Left lung (tissue), 10 donors: Measurements from ENCODE around the gene CCDC187. TPM values are rescaled to one million over a fixed set of nuclear protein-coding genes. Genes with fewer than 3 reads are reported as not detected.

ENCODE experiments used
- ATAC-seq: fragments of 200-7000 bp; cut with Tn5 transposase; one replicate; pipeline ENCODE4 v1.9.1; 2020; ENCODE audit warnings: moderate library complexity
- DNase-seq, 4 donors: peaks; one replicate each; pipeline ENCODE4 v3.0.0-alpha.2; 2013 to 2020
- H3K27ac ChIP-seq, 2 donors: fragments of 200-600 bp; sonication (generic) in 1 of 2; one replicate each; pipeline versions ENCODE4 v1.5.0 to v1.8.0; 2020 to 2021
- H3K27me3 ChIP-seq, 2 donors: fragments of 200-600 bp; sonication (generic) in 1 of 2; one replicate each; pipeline versions ENCODE4 v1.5.0 to v1.8.0; 2020 to 2021
- H3K36me3 ChIP-seq, 2 donors: fragments of 200-600 bp; sonication (generic) in 1 of 2; one replicate each; pipeline versions ENCODE4 v1.5.0 to v1.8.0; 2020 to 2021
- H3K4me1 ChIP-seq, 2 donors: fragments of 200-600 bp; one replicate each; pipeline ENCODE4 v1.8.0; 2021
- H3K4me3 ChIP-seq, 2 donors: fragments of 200-600 bp; sonication (generic) in 1 of 2; one replicate each; pipeline versions ENCODE4 v1.5.0 to v1.8.0; 2020 to 2021; ENCODE audit warnings: mild to moderate bottlenecking in 1 of 2
- H3K9me3 ChIP-seq, 2 donors: fragments of 200-600 bp; sonication (generic) in 1 of 2; one replicate each; pipeline versions ENCODE4 v1.5.0 to v1.8.0; 2020 to 2021
- intact Hi-C, 2 donors: fragments of 100-400 bp; cut with DNase I; formaldehyde crosslinking; loops; one replicate each; pipeline versions ENCODE4 v1.11.2 to v1.14.2; 2022
- polyA plus RNA-seq, 6 donors: library from polyadenylated mRNA; unstranded; fragments of 120-200 nt; gene quantifications; one replicate each; pipeline ENCODE4 v1.2.1, GENCODE V29; 2013; ENCODE audit not compliant: insufficient read length in 6 of 6
- total RNA-seq, 2 donors: library from RNA; stranded (reverse); fragmentation: NEBNext Ultra II Directional; extraction: Animal tissue kit (Norgen Biotek cat#: 25700); gene quantifications; one replicate each; pipeline ENCODE4 v1.2.1, GENCODE V29; 2021
- TF ChIP-seq, protein P1 (sequence below), 2 donors: fragments of 200-600 bp; sonication (generic) in 1 of 2; IDR thresholded peaks; one replicate each; pipeline versions ENCODE4 v1.5.0 to v1.8.0; 2021; ENCODE audit warnings: antibody characterized with exemption in 2 of 2
- donor health status: DM: no; HTN: yes; CAD: no.
- donor health status: DM: no; HTN: no; CAD: no.

CCDC187 gene
- total and polyA plus RNA-seq, 8 donors, result 0.47 to 3.0 (median 1.9) TPM

DNA sequence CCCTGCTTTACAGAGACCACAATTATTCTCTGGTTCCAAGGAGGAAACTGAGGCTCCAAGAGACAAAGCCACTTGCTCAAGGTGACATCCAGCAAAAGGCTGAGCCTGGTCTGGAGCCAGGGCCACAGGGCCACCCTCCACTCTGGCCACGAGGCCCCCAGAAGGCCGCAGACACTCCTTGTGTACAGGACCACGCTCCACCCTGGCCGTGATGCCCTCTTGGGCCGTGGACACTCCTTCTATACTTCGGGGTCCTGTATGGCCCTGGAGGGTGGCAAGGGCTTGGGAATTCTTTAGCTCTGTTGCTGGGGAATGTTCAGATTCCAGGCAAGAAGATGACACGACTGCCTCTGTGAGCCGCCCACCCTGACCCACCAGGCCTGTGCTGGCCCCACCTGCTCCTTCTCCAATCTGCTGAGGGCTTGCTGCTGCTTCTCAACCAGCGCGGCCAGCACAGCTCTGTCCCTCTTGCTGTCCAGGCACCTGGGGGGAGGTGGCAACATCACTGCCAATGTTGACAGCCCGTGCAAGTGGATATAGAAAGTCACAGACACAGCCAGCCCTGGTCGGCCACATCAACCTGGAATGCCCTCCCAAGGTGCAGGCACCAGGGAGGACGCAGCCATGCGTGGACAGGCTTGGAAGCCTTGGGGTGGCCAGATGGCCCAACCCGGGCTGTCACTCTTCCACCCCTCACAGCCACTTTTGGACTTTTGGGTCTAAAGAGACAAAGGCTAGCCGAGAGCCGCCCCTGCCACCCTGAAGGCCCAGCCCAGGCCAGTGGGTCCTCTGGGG is 38.1 kb downstream of the CCDC187 start:
- Histone ChIP-seq H3K36me3 (no peaks in the 10 kb centered on the region), H3K27ac (no peak overlapping the region), H3K9me3 (no peaks in the 10 kb centered on the region), H3K4me1 (peaks cover 5 to 9% of the 10 kb centered on the region in 2 donors), H3K27me3 (peaks cover 0 to 26% of the 10 kb centered on the region in 2 donors), H3K4me3 (no peak overlapping the region)
- TF ChIP-seq, protein P1, sequence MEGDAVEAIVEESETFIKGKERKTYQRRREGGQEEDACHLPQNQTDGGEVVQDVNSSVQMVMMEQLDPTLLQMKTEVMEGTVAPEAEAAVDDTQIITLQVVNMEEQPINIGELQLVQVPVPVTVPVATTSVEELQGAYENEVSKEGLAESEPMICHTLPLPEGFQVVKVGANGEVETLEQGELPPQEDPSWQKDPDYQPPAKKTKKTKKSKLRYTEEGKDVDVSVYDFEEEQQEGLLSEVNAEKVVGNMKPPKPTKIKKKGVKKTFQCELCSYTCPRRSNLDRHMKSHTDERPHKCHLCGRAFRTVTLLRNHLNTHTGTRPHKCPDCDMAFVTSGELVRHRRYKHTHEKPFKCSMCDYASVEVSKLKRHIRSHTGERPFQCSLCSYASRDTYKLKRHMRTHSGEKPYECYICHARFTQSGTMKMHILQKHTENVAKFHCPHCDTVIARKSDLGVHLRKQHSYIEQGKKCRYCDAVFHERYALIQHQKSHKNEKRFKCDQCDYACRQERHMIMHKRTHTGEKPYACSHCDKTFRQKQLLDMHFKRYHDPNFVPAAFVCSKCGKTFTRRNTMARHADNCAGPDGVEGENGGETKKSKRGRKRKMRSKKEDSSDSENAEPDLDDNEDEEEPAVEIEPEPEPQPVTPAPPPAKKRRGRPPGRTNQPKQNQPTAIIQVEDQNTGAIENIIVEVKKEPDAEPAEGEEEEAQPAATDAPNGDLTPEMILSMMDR (IDR thresholded peaks at IDR 0.05), result no peak
- no peak for ATAC-seq
- DNase-seq, result peak in 1 of 4 donors; percentile 62
- intact Hi-C loops, result no loop called here

DNA sequence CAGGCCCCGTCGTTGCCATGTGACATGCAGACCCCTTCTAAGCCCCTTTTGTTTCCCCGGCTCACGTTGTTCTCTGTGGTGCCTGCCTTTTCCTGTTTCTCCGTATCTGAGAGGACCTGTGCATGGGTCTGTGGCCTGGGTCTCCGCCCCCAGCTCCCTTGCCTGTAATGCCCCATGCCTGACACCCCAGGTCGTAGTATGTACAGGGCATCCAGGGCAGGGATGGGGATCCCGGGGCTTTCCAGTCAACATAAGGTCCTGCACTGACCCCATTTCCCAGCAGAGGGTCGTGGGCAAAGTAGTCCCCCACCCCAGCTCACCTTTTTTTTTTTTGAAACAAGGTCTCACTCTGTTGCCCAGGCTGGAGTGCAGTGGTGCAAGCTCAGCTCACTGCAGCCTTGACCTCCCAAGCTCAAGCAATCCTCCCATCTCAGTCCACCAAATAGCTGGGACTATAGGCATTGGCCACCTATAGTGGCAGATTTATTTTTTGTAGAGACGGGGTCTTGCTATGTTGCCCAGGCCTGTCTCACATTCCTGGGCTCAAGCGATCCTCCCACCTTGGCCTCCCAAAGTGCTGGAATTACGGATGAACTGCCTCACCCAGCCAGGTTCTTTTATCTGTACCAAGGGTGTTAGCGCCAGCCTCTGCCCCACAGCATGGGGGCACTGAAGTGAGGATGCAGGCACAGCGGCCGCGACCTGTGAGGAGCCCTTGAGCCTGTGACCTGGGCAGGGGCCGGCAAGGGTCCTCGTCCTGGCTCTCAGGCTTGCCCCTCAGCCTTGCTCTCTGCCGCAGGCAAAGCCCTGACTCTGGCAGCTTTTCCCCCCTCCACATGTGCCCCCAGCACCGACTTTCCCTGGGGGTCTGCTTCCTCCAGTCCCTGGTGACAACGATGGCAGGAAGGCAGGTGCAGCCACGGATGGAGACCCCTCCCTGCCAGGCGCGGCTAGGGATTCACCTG is 39.2 kb downstream of the CCDC187 start:
- TF ChIP-seq, protein P1 (IDR thresholded peaks at IDR 0.05), result no peak
- intact Hi-C loops, result no loop called here

DNA sequence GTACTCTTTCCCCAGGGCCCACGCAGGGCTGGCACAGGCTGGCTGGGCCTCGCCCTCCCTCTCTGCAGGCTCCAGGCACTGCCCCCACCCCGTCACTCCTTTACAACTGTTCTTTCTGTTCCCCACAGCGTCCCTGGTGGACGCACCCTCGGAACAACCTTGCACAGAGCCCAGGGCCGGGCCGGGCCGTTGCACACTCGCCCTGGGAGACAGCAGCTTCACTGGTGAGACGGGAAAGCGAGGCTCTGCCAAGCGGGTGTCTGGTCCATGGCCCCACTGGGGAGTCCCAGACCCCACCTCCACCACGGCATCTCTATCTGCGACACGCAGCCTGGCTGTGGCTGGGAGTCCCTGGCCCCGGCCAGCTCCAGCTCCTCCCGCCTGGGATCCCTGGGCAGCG is 39.9 kb downstream of the CCDC187 start:
- H3K27ac ChIP-seq, result no peak overlapping the region
- H3K4me1 ChIP-seq, result peaks cover 5 to 9% of the 10 kb centered on the region in 2 donors
- ATAC-seq (no peak), DNase-seq (peak in 1 of 4 donors; percentile 78)
- no peak overlapping the region for H3K4me3 ChIP-seq
- H3K36me3 ChIP-seq, result no peaks in the 10 kb centered on the region
- intact Hi-C loops, result no loop called here
- peaks cover 0 to 19% of the 10 kb centered on the region in 2 donors for H3K27me3 ChIP-seq
- H3K9me3 ChIP-seq, result no peaks in the 10 kb centered on the region
- TF ChIP-seq, protein P1 (IDR thresholded peaks at IDR 0.05), result no peak

More for the DNA sequence above, 39.2 kb downstream of the CCDC187 start:
- Histone ChIP-seq H3K27ac (no peak overlapping the region), H3K4me3 (no peak overlapping the region), H3K9me3 (no peaks in the 10 kb centered on the region), H3K4me1 (peaks cover 5 to 9% of the 10 kb centered on the region in 2 donors), H3K27me3 (peaks cover 0 to 26% of the 10 kb centered on the region in 2 donors), H3K36me3 (no peaks in the 10 kb centered on the region)
- DNase-seq (peak in 1 of 4 donors; percentile 61), ATAC-seq (no peak)

DNA sequence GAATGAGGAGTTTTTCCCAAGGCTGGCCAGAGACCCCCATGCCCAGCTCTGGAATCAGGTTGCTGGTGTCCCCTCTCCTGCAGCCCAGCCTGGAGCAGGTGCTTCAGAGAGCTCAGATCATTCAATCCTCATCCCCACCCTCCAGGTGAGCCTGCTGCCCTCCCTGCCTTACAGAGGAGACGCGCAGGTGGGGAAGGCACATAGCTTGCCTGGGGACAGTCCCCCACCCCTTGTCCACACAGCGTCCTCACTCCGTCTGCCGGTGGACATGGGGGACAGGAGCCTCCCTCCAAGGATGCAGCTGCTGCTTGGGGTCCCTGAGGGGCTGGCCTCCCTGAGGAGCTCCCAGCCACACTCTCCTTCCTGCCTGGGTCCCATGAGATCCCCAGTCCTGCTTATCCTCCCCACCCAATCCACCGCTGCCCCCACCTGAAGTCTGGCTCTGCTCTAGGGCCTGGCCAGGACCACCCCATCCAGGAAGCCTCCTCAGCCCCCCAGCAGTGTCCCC is 41.2 kb downstream of the CCDC187 start:
- DNase-seq (peak in 1 of 4 donors; percentile 63), ATAC-seq (no peak)
- Histone ChIP-seq H3K27ac (no peak overlapping the region), H3K4me1 (peaks cover 4 to 5% of the 10 kb centered on the region in 2 donors), H3K4me3 (no peak overlapping the region), H3K9me3 (no peaks in the 10 kb centered on the region), H3K36me3 (no peaks in the 10 kb centered on the region), H3K27me3 (peaks cover 0 to 19% of the 10 kb centered on the region in 2 donors)
- intact Hi-C loops, result no loop called here
- TF ChIP-seq, protein P1 (IDR thresholded peaks at IDR 0.05), result no peak
